GM12878 (cell line): ENCODE data around the gene RFXANK. TPM values are rescaled to one million over a fixed set of nuclear protein-coding genes. Genes with fewer than 3 reads are reported as not detected.

ENCODE experiments used
- ATAC-seq: fragments of 200-7000 bp; cut with Tn5 transposase; 3 replicates; pipeline ENCODE4 v1.9.1; 2020; ENCODE audit warnings: mild to moderate bottlenecking, moderate library complexity
- BruUV-seq: library from RNA; stranded (reverse); fragments of 400-500 nt; replicated peaks from 2 replicates; lab custom pipeline; 2021; lab: Mats Ljungman, UMichigan
- CTCF ChIA-PET: fragments of 300-600 bp; sonication (Branson Sonifier 250); formaldehyde crosslinking; extraction: SDS; loops from one replicate; lab custom pipeline; 2021; ENCODE audit warnings: inconsistent platforms; lab: Yijun Ruan, JAX
- POLR2A ChIA-PET: fragments of 350-600 bp; formaldehyde crosslinking; extraction: SDS; loops from one replicate; lab custom pipeline; 2021; ENCODE audit warnings: inconsistent platforms; lab: Charles Lee
- RAD21 ChIA-PET: fragments of 300-600 bp; sonication (Branson Sonifier 250); formaldehyde crosslinking; loops from one replicate; lab custom pipeline; 2023; ENCODE audit warnings: antibody characterized with exemption; ENCODE audit not compliant: unreplicated experiment; lab: Charles Lee
- SMC1A ChIA-PET: fragments of 300-600 bp; sonication (Branson Sonifier 250); formaldehyde crosslinking; loops from one replicate; lab custom pipeline; 2023; ENCODE audit not compliant: unreplicated experiment, uncharacterized antibody; lab: Charles Lee
- DNase-seq: peaks from one replicate; pipeline ENCODE4 v3.0.0-alpha.2; 2011; ENCODE audit warnings: low read depth, low spot score
- FAIRE-seq: peaks from 3 replicates; lab custom pipeline; 2011; peaks lifted over from hg19 to GRCh38; lab: Jason Lieb, UNC
- H2AFZ ChIP-seq: 2 replicates; pipeline ENCODE4 v1.6.0; 2011; ENCODE audit warnings: low read depth, low read length, control low read depth; ENCODE audit not compliant: control insufficient read depth
- H3K27ac ChIP-seq: 2 replicates; pipeline ENCODE4 v1.5.1; 2011; ENCODE audit warnings: control low read depth; ENCODE audit not compliant: control insufficient read depth, insufficient read depth
- H3K27me3 ChIP-seq, 2 experiments: replicated peaks in 1 of 2; 2 replicates each; pipeline versions ENCODE4 v1.6.0 to v1.6.1; 2011; ENCODE audit warnings: low read length in 1 of 2; ENCODE audit not compliant: control insufficient read depth in 2 of 2, insufficient read depth in 2 of 2
- H3K36me3 ChIP-seq, 2 experiments: 2 replicates each; pipeline ENCODE4 v1.5.1; 2011; ENCODE audit warnings: low read length in 1 of 2; ENCODE audit not compliant: control insufficient read depth in 2 of 2, insufficient read depth in 2 of 2
- H3K4me1 ChIP-seq: 2 replicates; pipeline ENCODE4 v1.6.1; 2011; ENCODE audit warnings: mild to moderate bottlenecking, low read length, moderate library complexity, mixed read lengths; ENCODE audit not compliant: control insufficient read depth, insufficient read depth
- H3K4me2 ChIP-seq: 2 replicates; pipeline ENCODE4 v1.6.0; 2011; ENCODE audit warnings: control low read depth; ENCODE audit not compliant: control insufficient read depth, insufficient read depth
- H3K4me3 ChIP-seq: fragments of 200-600 bp; sonication (generic); 2 replicates; pipeline ENCODE4 v1.5.1; 2016
- H3K79me2 ChIP-seq: 2 replicates; pipeline ENCODE4 v1.6.0; 2011; ENCODE audit warnings: low read length; ENCODE audit not compliant: control insufficient read depth, insufficient read depth
- H3K9ac ChIP-seq: 2 replicates; pipeline ENCODE4 v1.8.0; 2011; ENCODE audit warnings: low read length, control low read depth, mixed read lengths; ENCODE audit not compliant: control insufficient read depth, insufficient read depth
- H3K9me3 ChIP-seq: replicated peaks from 3 replicates; pipeline ENCODE4 v1.5.1; 2011; ENCODE audit warnings: mild to moderate bottlenecking, low read length; ENCODE audit not compliant: control insufficient read depth, insufficient read depth
- H4K20me1 ChIP-seq: 2 replicates; pipeline ENCODE4 v1.6.0; 2011; ENCODE audit not compliant: control insufficient read depth, insufficient read depth
- BACH1 ChIP-seq: fragments of 450-650 bp; IDR thresholded peaks from 2 replicates; pipeline ENCODE4 v1.6.1; 2017; ENCODE audit warnings: mild to moderate bottlenecking, borderline replicate concordance
- BCL11A ChIP-seq: IDR thresholded peaks from 2 replicates; pipeline ENCODE4 v1.6.1; 2011; ENCODE audit warnings: low read depth, low read length
- CBX5 ChIP-seq: sonication (generic); IDR thresholded peaks from 2 replicates; pipeline ENCODE4 v1.6.1; 2016; ENCODE audit warnings: low read depth, moderate library complexity, mild to moderate bottlenecking, inconsistent platforms
- EZH2 ChIP-seq: IDR thresholded peaks from 2 replicates; pipeline ENCODE4 v1.6.1; 2012; ENCODE audit warnings: low read depth, mild to moderate bottlenecking, control low read depth, inconsistent platforms, low read length, borderline replicate concordance; ENCODE audit not compliant: control insufficient read depth
- FOS ChIP-seq: IDR thresholded peaks from 3 replicates; pipeline ENCODE4 v1.6.1; 2011; ENCODE audit warnings: borderline replicate concordance; ENCODE audit not compliant: insufficient read length; ENCODE audit errors: extremely low read depth
- GATAD2B ChIP-seq: fragments of 450-650 bp; conservative IDR thresholded peaks from 2 replicates; pipeline ENCODE4 v1.6.1; 2017; ENCODE audit warnings: low read depth, mild to moderate bottlenecking, moderate library complexity
- JUND ChIP-seq: IDR thresholded peaks from 2 replicates; pipeline ENCODE4 v1.6.1; 2012; ENCODE audit warnings: low read depth, mild to moderate bottlenecking, low read length, improper control_type of control experiment, moderate library complexity
- MEF2A ChIP-seq: IDR thresholded peaks from 2 replicates; pipeline ENCODE4 v1.6.1; 2011; ENCODE audit warnings: low read depth, mild to moderate bottlenecking, low read length, moderate library complexity; ENCODE audit not compliant: insufficient read depth
- NRF1 ChIP-seq: conservative IDR thresholded peaks from 2 replicates; pipeline ENCODE4 v1.6.1; 2011; ENCODE audit warnings: mild to moderate bottlenecking, low read depth, low read length, improper control_type of control experiment
- POLR2A ChIP-seq: IDR thresholded peaks from 2 replicates; pipeline ENCODE4 v1.6.1; 2011; ENCODE audit warnings: low read depth, mild to moderate bottlenecking, low read length
- RAD51 ChIP-seq: fragments of 450-650 bp; IDR thresholded peaks from 2 replicates; pipeline ENCODE4 v1.6.1; 2016; ENCODE audit warnings: moderate library complexity, mild to moderate bottlenecking, inconsistent platforms
- RBBP5 ChIP-seq: fragments of 200-600 bp; sonication (generic); conservative IDR thresholded peaks from 2 replicates; pipeline ENCODE4 v1.6.1; 2016
- RFX5 ChIP-seq: IDR thresholded peaks from 2 replicates; pipeline ENCODE4 v1.6.1; 2011; ENCODE audit warnings: low read depth, low read length, improper control_type of control experiment
- SMAD1 ChIP-seq: fragments of 450-650 bp; IDR thresholded peaks from 2 replicates; pipeline ENCODE4 v1.6.1; 2018; ENCODE audit warnings: mild to moderate bottlenecking, low read depth; ENCODE audit not compliant: partially characterized antibody
- SREBF2 ChIP-seq: IDR thresholded peaks from 2 replicates; pipeline ENCODE4 v1.6.1; 2012; ENCODE audit warnings: mild to moderate bottlenecking, low read length
- TCF3 ChIP-seq: IDR thresholded peaks from 2 replicates; pipeline ENCODE4 v1.6.1; 2012; ENCODE audit warnings: low read depth, mild to moderate bottlenecking, low read length, borderline replicate concordance; ENCODE audit not compliant: insufficient read depth
- ZBED1 ChIP-seq: IDR thresholded peaks from 2 replicates; pipeline ENCODE4 v1.6.1; 2016; ENCODE audit warnings: borderline replicate concordance
- WGBS: methylation state at CpG from one replicate; pipeline ENCODE4 v1.1.6; 2016; ENCODE audit warnings: low lambda C conversion rate; ENCODE audit not compliant: insufficient replicate concordance, insufficient coverage; ENCODE audit errors: missing lambda C conversion rate; 5-methylcytosine and 5-hydroxymethylcytosine counted together
- in situ Hi-C: fragments of 300-500 bp; cut with MboI; formaldehyde crosslinking; loops from 9 replicates; pipeline ENCODE4 v1.14.3; 2018; ENCODE audit warnings: mixed read lengths
- intact Hi-C: fragments of 100-400 bp; cut with micrococcal nuclease; formaldehyde crosslinking; loops from one replicate; pipeline ENCODE4 v1.14.2; 2022; ENCODE audit not compliant: unreplicated experiment
- polyA plus RNA-seq, 11 experiments: library from polyadenylated mRNA; depleted of rRNA in 4 of 11; unstranded in 6 of 11; stranded (reverse) in 5 of 11; fragments of >200 nt; fragmentation: Nextera tagmentation in 4 of 11; fragmentation: Illumina TruSeq in 1 of 11; extraction: Ambion mirVana in 4 of 11; extraction: Trizol in 1 of 11; gene quantifications; 1 replicate in 1 of 11; 2 replicates in 10 of 11; pipeline versions ENCODE4 v1.2.1 to v1.2.3, GENCODE V29; 2011 to 2016; ENCODE audit warnings: inconsistent platforms in 2 of 11, missing spikeins in 2 of 11, low read depth in 1 of 11
- total RNA-seq, 4 experiments: library from RNA; depleted of rRNA in 3 of 4; stranded (reverse); fragments of >200 nt in 3 of 4; fragmentation: Illumina TruSeq in 1 of 4; extraction: Trizol in 1 of 4; gene quantifications; 2 replicates each; pipeline versions ENCODE4 v1.2.1 to v1.2.3, GENCODE V29; 2013 to 2021
- TF ChIP-seq, protein P1 (sequence below): fragments of 150-350 bp; IDR thresholded peaks from 2 replicates; pipeline ENCODE4 v1.6.1; 2016; ENCODE audit warnings: low read depth, low read length
- TF ChIP-seq, protein P2 (sequence below): IDR thresholded peaks from 2 replicates; pipeline ENCODE4 v1.6.1; 2012; ENCODE audit warnings: low read length, inconsistent platforms

RFXANK gene
- total and polyA plus RNA-seq, 10 of the 15 experiments (the other 5 are each of a cell fraction or from before 2014, with no cell fraction given) = 70.8 to 125 (median 95.7) TPM

DNA sequence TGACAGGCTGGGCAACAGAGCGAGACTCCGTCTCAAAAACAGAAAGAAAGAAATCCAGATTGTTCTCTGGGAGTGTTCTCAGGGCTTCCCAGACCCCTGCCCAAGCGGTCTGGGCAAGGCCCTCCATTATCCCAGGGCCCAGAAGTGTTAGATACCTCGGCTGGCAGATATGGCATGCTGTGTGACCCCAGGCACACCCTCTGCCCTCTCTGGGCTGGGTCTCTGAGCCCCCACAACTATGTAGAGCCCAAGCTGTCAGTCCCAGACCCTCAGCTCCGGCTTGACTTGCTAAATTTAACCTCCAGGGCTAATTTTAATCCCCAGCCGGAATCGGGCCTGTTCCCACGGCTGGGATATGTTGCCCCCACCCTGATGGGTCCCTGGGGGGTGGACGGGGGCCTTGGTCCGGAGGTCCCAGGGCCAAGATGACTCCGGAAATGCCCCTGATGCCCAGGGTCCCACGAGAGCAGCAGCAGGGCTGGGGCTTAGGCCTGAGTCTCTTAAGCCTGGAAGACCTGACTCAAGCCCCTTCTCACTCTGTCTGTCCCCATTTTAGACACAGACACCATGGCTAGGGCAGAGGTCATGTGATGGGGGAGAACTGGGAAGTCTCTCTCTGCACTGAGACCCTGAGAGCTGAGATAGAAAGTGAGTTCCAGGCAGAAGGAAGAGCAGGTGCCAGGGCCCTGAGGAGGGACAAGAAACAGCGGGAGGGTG, 39.2 kb upstream of the RFXANK start:
- Histone ChIP-seq H3K4me1 (peaks cover 43% of the 10 kb centered on the region), H3K4me3 (no peak overlapping the region), H3K9me3 (no peaks in the 10 kb centered on the region; the same call in 2 of the 3 replicates), H3K4me2 (no peak overlapping the region), H2AFZ (no peak overlapping the region), H3K36me3 (peaks cover 0 to 3% of the 10 kb centered on the region in 2 experiments; a peak in 1 of 4 replicates), H4K20me1 (no peaks in the 10 kb centered on the region), H3K27me3 (no peaks in the 10 kb centered on the region), H3K27ac (peak overlapping the region; percentile 25; the same call in 1 of the 2 replicates), H3K9ac (no peak overlapping the region), H3K79me2 (peaks cover 2% of the 10 kb centered on the region)
- ChIA-PET SMC1A (interaction anchor here (2.1 to 7.4 kb wide), 5 partner anchors 8 to 22 kb away, joined by 8 to 83 read pairs (median 13); partner anchors contain the start of gene MEF2B), POLR2A (interaction anchor here (0.6 to 2.0 kb wide), 3 partner anchors 10 to 19 kb away, joined by 3 to 7 read pairs (median 3); partner anchors contain the start of gene MEF2B), RAD21 (interaction anchor here (0.6 to 17.5 kb wide), 2 partner anchors 9 to 20 kb away, joined by 4 to 394 read pairs; partner anchors contain the start of gene MEF2B), CTCF (interaction anchor here (1.0 to 11.3 kb wide), 3 partner anchors 9 to 22 kb away, joined by 3 to 135 read pairs (median 6); no protein-coding TSS in a partner anchor)
- DNase-seq = no peak
- intact Hi-C loops (no loop called here), in situ Hi-C loops (no loop called here)
- FAIRE-seq = no peak
- TF ChIP-seq JUND (no peak), BACH1 (no peak), POLR2A (no peak), TCF3 (no peak), MEF2A (no peak), ZBED1 (no peak), GATAD2B (no peak), BCL11A (no peak), NRF1 (no peak), SREBF2 (no peak), FOS (no peak), RFX5 (no peak), EZH2 (no peak), SMAD1 (no peak), RBBP5 (no peak), RAD51 (no peak), CBX5 (no peak)
- TF ChIP-seq, protein P1, sequence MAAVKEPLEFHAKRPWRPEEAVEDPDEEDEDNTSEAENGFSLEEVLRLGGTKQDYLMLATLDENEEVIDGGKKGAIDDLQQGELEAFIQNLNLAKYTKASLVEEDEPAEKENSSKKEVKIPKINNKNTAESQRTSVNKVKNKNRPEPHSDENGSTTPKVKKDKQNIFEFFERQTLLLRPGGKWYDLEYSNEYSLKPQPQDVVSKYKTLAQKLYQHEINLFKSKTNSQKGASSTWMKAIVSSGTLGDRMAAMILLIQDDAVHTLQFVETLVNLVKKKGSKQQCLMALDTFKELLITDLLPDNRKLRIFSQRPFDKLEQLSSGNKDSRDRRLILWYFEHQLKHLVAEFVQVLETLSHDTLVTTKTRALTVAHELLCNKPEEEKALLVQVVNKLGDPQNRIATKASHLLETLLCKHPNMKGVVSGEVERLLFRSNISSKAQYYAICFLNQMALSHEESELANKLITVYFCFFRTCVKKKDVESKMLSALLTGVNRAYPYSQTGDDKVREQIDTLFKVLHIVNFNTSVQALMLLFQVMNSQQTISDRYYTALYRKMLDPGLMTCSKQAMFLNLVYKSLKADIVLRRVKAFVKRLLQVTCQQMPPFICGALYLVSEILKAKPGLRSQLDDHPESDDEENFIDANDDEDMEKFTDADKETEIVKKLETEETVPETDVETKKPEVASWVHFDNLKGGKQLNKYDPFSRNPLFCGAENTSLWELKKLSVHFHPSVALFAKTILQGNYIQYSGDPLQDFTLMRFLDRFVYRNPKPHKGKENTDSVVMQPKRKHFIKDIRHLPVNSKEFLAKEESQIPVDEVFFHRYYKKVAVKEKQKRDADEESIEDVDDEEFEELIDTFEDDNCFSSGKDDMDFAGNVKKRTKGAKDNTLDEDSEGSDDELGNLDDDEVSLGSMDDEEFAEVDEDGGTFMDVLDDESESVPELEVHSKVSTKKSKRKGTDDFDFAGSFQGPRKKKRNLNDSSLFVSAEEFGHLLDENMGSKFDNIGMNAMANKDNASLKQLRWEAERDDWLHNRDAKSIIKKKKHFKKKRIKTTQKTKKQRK = no peak
- TF ChIP-seq, protein P2, sequence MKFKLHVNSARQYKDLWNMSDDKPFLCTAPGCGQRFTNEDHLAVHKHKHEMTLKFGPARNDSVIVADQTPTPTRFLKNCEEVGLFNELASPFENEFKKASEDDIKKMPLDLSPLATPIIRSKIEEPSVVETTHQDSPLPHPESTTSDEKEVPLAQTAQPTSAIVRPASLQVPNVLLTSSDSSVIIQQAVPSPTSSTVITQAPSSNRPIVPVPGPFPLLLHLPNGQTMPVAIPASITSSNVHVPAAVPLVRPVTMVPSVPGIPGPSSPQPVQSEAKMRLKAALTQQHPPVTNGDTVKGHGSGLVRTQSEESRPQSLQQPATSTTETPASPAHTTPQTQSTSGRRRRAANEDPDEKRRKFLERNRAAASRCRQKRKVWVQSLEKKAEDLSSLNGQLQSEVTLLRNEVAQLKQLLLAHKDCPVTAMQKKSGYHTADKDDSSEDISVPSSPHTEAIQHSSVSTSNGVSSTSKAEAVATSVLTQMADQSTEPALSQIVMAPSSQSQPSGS = no peak
- 44% methylated on average over 13 of the region's 13 CpGs for WGBS
- BruUV-seq = no TSS peak
- no peak for ATAC-seq
